HEK293T (cell line): ENCODE data around the gene GRK4.

ENCODE experiments used
- ARNT ChIP-seq: fragments of 450-650 bp; IDR thresholded peaks from 2 replicates; pipeline ENCODE4 v1.6.1; 2017; ENCODE audit warnings: mild to moderate bottlenecking
- BHLHE40 ChIP-seq: fragments of 450-650 bp; IDR thresholded peaks from 2 replicates; pipeline ENCODE4 v1.6.1; 2016; ENCODE audit warnings: mild to moderate bottlenecking, moderate library complexity, borderline replicate concordance
- ELF4 ChIP-seq: fragments of 450-650 bp; IDR thresholded peaks from 2 replicates; pipeline ENCODE4 v1.6.1; 2017; ENCODE audit warnings: antibody characterized with exemption
- FOXA1 ChIP-seq: fragments of 450-650 bp; IDR thresholded peaks from 2 replicates; pipeline ENCODE4 v1.6.1; 2016; ENCODE audit warnings: mild to moderate bottlenecking
- FOXK2 ChIP-seq: fragments of 450-650 bp; IDR thresholded peaks from 2 replicates; pipeline ENCODE4 v1.6.1; 2016; ENCODE audit warnings: mild to moderate bottlenecking
- FOXM1 ChIP-seq: fragments of 450-650 bp; IDR thresholded peaks from 2 replicates; pipeline ENCODE4 v1.6.1; 2017; ENCODE audit warnings: mild to moderate bottlenecking, borderline replicate concordance
- HDGF ChIP-seq: fragments of 450-650 bp; IDR thresholded peaks from 2 replicates; pipeline ENCODE4 v1.6.1; 2017; ENCODE audit warnings: antibody characterized with exemption, borderline replicate concordance
- L3MBTL2 ChIP-seq: fragments of 450-650 bp; conservative IDR thresholded peaks from 2 replicates; pipeline ENCODE4 v1.6.1; 2016; ENCODE audit warnings: mild to moderate bottlenecking
- PKNOX1 ChIP-seq: fragments of 450-650 bp; IDR thresholded peaks from 2 replicates; pipeline ENCODE4 v1.6.1; 2016
- SP1 ChIP-seq: fragments of 450-650 bp; IDR thresholded peaks from 2 replicates; pipeline ENCODE4 v1.6.1; 2017
- SUZ12 ChIP-seq: fragments of 450-650 bp; IDR thresholded peaks from 2 replicates; pipeline ENCODE4 v1.6.1; 2016; ENCODE audit warnings: mild to moderate bottlenecking
- TARDBP ChIP-seq: fragments of 450-650 bp; IDR thresholded peaks from 2 replicates; pipeline ENCODE4 v1.6.1; 2016
- ZNF384 ChIP-seq: fragments of 450-650 bp; IDR thresholded peaks from 2 replicates; pipeline ENCODE4 v1.6.1; 2016

- TF ChIP-seq PKNOX1 (no peak), ARNT (no peak), FOXA1 (no peak), SUZ12 (no peak), FOXK2 (no peak), SP1 (no peak), BHLHE40 (no peak), FOXM1 (no peak), L3MBTL2 (no peak), ELF4 (no peak), ZNF384 (no peak), TARDBP (no peak), HDGF (no peak)
Measured at GRCh38 chr4:3030566-3031356, 67.4 kb downstream of the GRK4 start.
